IMR-90 (cell line): ENCODE data around the gene RPA3. TPM values are rescaled to one million over a fixed set of nuclear protein-coding genes. Genes with fewer than 3 reads are reported as not detected.

Experiments
- ATAC-seq: fragments of 200-7000 bp; cut with Tn5 transposase; 2 replicates; pipeline ENCODE4 v1.9.1; 2020; ENCODE audit warnings: low read depth, mild to moderate bottlenecking, moderate library complexity
- BruUV-seq: library from RNA; stranded (reverse); fragments of 400-500 nt; replicated peaks from 2 replicates; lab custom pipeline; 2021; lab: Mats Ljungman, UMichigan
- CTCF ChIA-PET: fragments of 300-600 bp; formaldehyde crosslinking; extraction: SDS; loops from one replicate; lab custom pipeline; 2021; ENCODE audit warnings: antibody characterized with exemption; lab: Yijun Ruan, JAX
- POLR2A ChIA-PET: fragments of 300-600 bp; sonication (Branson Sonifier 250); formaldehyde crosslinking; loops from one replicate; lab custom pipeline; 2022; ENCODE audit warnings: antibody characterized with exemption; ENCODE audit not compliant: unreplicated experiment; lab: Charles Lee
- DNase-seq: peaks from one replicate; pipeline ENCODE4 v3.0.0; 2013
- H2AFZ ChIP-seq: replicated peaks from 2 replicates; pipeline ENCODE3; 2013; ENCODE audit warnings: low read length, mild to moderate bottlenecking; ENCODE audit not compliant: poor library complexity
- H2AK5ac ChIP-seq: 2 replicates; pipeline ENCODE4 v1.6.1; 2013; ENCODE audit warnings: low read depth, low read length, inconsistent platforms
- H2AK9ac ChIP-seq: replicated peaks from 2 replicates; pipeline ENCODE3; 2013; ENCODE audit warnings: mild to moderate bottlenecking, low read depth, low read length, moderate library complexity; ENCODE audit not compliant: poor library complexity
- H2BK120ac ChIP-seq: 2 replicates; pipeline ENCODE4 v1.6.1; 2013; ENCODE audit warnings: low read depth, low read length, inconsistent platforms
- H2BK15ac ChIP-seq: 3 replicates; pipeline ENCODE4 v1.6.1; 2013; ENCODE audit warnings: low read depth, low read length, inconsistent platforms
- H2BK20ac ChIP-seq: 2 replicates; pipeline ENCODE4 v1.6.1; 2013; ENCODE audit warnings: low read depth, mild to moderate bottlenecking, inconsistent platforms, low read length, moderate library complexity
- H2BK5ac ChIP-seq: 2 replicates; pipeline ENCODE4 v1.6.1; 2013; ENCODE audit warnings: mild to moderate bottlenecking, low read depth, low read length, inconsistent platforms; ENCODE audit not compliant: poor library complexity, severe bottlenecking
- H3K14ac ChIP-seq: replicated peaks from 2 replicates; pipeline ENCODE4 v1.6.1; 2013; ENCODE audit warnings: low read depth, low read length, inconsistent platforms
- H3K18ac ChIP-seq: 2 replicates; pipeline ENCODE4 v1.6.1; 2013; ENCODE audit warnings: low read depth, low read length, control low read depth
- H3K23ac ChIP-seq: 2 replicates; pipeline ENCODE4 v1.6.1; 2013; ENCODE audit warnings: low read depth, low read length, inconsistent platforms
- H3K27ac ChIP-seq: 2 replicates; pipeline ENCODE4 v1.5.1; 2013; ENCODE audit warnings: mild to moderate bottlenecking, control low read depth, low read length; ENCODE audit not compliant: insufficient read depth
- H3K27me3 ChIP-seq: 2 replicates; pipeline ENCODE4 v1.6.1; 2013; ENCODE audit warnings: low read length; ENCODE audit not compliant: control insufficient read depth, insufficient read depth
- H3K36me3 ChIP-seq: 2 replicates; pipeline ENCODE4 v1.6.1; 2013; ENCODE audit warnings: low read length, mixed read lengths; ENCODE audit not compliant: control insufficient read depth, insufficient read depth
- H3K4ac ChIP-seq: 2 replicates; pipeline ENCODE4 v1.6.1; 2013; ENCODE audit warnings: low read depth, low read length, inconsistent platforms
- H3K4me1 ChIP-seq: 2 replicates; pipeline ENCODE4 v1.6.1; 2013; ENCODE audit warnings: low read length, mixed read lengths; ENCODE audit not compliant: control insufficient read depth, insufficient read depth
- H3K4me2 ChIP-seq: 2 replicates; pipeline ENCODE4 v1.6.1; 2013; ENCODE audit warnings: low read depth, mild to moderate bottlenecking, control low read depth, low read length, moderate library complexity
- H3K4me3 ChIP-seq: 2 replicates; pipeline ENCODE4 v1.5.1; 2013; ENCODE audit warnings: low read depth, mild to moderate bottlenecking, control low read depth, low read length, moderate library complexity; ENCODE audit not compliant: insufficient read depth
- H3K56ac ChIP-seq: 2 replicates; pipeline ENCODE4 v1.6.1; 2013; ENCODE audit warnings: low read length, inconsistent platforms; ENCODE audit not compliant: insufficient read depth; ENCODE audit errors: extremely low read depth
- H3K79me1 ChIP-seq, 2 experiments: 2 replicates each; pipeline ENCODE4 v1.6.1; 2013; ENCODE audit warnings: low read length in 2 of 2, inconsistent platforms in 1 of 2, low read depth in 1 of 2
- H3K9ac ChIP-seq: 2 replicates; pipeline ENCODE4 v1.6.1; 2013; ENCODE audit warnings: low read depth, low read length, control low read depth
- H3K9me1 ChIP-seq: 2 replicates; pipeline ENCODE4 v1.6.1; 2013; ENCODE audit warnings: low read length, inconsistent platforms; ENCODE audit not compliant: insufficient read depth
- H3K9me3 ChIP-seq: 2 replicates; pipeline ENCODE4 v1.6.1; 2013; ENCODE audit warnings: low read length; ENCODE audit not compliant: control insufficient read depth, insufficient read depth
- H4K20me1 ChIP-seq: 2 replicates; pipeline ENCODE4 v1.6.1; 2013; ENCODE audit warnings: low read length, inconsistent platforms; ENCODE audit not compliant: insufficient read depth
- H4K5ac ChIP-seq: 2 replicates; pipeline ENCODE4 v1.6.1; 2013; ENCODE audit warnings: mild to moderate bottlenecking, low read depth, low read length, control low read depth
- H4K8ac ChIP-seq, 2 experiments: 2 replicates each; pipeline ENCODE4 v1.6.1; 2013; ENCODE audit warnings: low read depth in 2 of 2, low read length in 2 of 2, control low read depth in 1 of 2, inconsistent platforms in 1 of 2
- H4K91ac ChIP-seq: 2 replicates; pipeline ENCODE4 v1.6.1; 2013; ENCODE audit warnings: low read depth, low read length, inconsistent platforms; ENCODE audit not compliant: insufficient read depth
- MAZ ChIP-seq: IDR thresholded peaks from 2 replicates; pipeline ENCODE4 v1.6.1; 2012; ENCODE audit warnings: low read depth, mild to moderate bottlenecking, low read length, improper control_type of control experiment, moderate library complexity, borderline replicate concordance
- WGBS, 2 experiments: methylation state at CpG; one replicate each; pipeline versions ENCODE4 v1.1.5 to v1.1.7; 2013; ENCODE audit warnings: missing lambda C conversion rate in 2 of 2; ENCODE audit not compliant: insufficient read length in 1 of 2; ENCODE audit errors: extremely low coverage in 2 of 2; 5-methylcytosine and 5-hydroxymethylcytosine counted together
- dilution Hi-C: fragments of 300-500 bp; cut with HindIII; formaldehyde crosslinking; loops from one replicate; pipeline ENCODE4 v1.14.3; 2018; ENCODE audit warnings: low sequenced_read_pairs; ENCODE audit not compliant: unreplicated experiment
- in situ Hi-C: fragments of 300-500 bp; cut with MboI; formaldehyde crosslinking; loops from 3 replicates; pipeline ENCODE4 v1.14.3; 2019; ENCODE audit warnings: low sequenced_read_pairs, inconsistent platforms, mixed read lengths
- intact Hi-C: fragments of 100-400 bp; cut with micrococcal nuclease; formaldehyde crosslinking; loops from 2 replicates; pipeline ENCODE4 v1.10.0; 2022
- polyA plus RNA-seq, 3 experiments: library from polyadenylated mRNA; depleted of rRNA; stranded (reverse); fragments of >200 nt; gene quantifications; 2 replicates each; pipeline ENCODE4 v1.2.3, GENCODE V29; 2012; ENCODE audit warnings: low replicate concordance in 1 of 3
- total RNA-seq: library from RNA; depleted of rRNA; stranded (reverse); fragments of >200 nt; gene quantifications from 2 replicates; pipeline ENCODE4 v1.2.3, GENCODE V29; 2012
- TF ChIP-seq, protein P1 (sequence below): fragments of 150-350 bp; IDR thresholded peaks from 2 replicates; pipeline ENCODE4 v1.6.1; 2017; ENCODE audit warnings: mild to moderate bottlenecking, antibody characterized with exemption, low read length, low read depth

RPA3 gene
- total and polyA plus RNA-seq, 2 of the 4 experiments (the other 2 are of a cell fraction) = 12.7 to 21.1 TPM

DNA sequence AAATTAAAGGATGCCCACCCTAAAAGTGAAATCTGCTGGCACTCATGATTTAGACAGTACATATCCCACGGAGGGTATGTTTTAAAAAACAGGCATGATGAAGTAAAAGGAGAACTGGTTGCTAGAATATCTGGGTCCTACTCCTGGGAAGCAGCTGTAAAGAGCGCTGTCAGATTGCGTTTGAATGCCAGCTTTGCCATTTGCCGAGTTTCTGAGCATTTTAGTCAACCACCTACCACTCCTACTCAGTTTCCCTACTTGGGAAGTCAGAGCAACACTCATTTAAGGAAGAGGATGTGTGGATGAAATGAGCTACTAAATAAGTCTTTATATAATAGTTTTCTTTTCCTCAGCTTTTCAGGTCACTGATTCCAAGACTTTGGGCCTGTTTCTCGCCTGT, 79.0 kb downstream of the RPA3 start:
- Histone ChIP-seq H2BK15ac (no peak overlapping the region), H3K4ac (no peak overlapping the region), H3K9ac (peak overlapping the region; percentile 58; the same call in 1 of the 2 replicates), H3K4me1 (no peaks in the 10 kb centered on the region), H2BK5ac (no peak overlapping the region), H3K36me3 (no peaks in the 10 kb centered on the region), H3K56ac (peak overlapping the region; percentile 18; the same call in 1 of the 2 replicates), H2BK20ac (no peak overlapping the region), H3K14ac (no peak overlapping the region), H3K27me3 (no peaks in the 10 kb centered on the region), H3K27ac (no peak overlapping the region), H3K23ac (0 out of 2 replicates have a peak overlapping the region, but pooled peaks have one; percentile 17), H3K9me3 (no peaks in the 10 kb centered on the region), H4K8ac (peak overlapping the region; percentile 49 to 53; a peak in 2 of 4 replicates), H3K4me3 (peak overlapping the region; percentile 78), H3K9me1 (no peaks in the 10 kb centered on the region; the same call in 1 of the 2 replicates), H3K79me1 (peaks cover 13 to 21% of the 10 kb centered on the region in 2 experiments), H3K4me2 (peak overlapping the region; percentile 56), H2BK120ac (no peak overlapping the region), H4K91ac (no peak overlapping the region), H2AK9ac (no peak overlapping the region), H2AFZ (peak overlapping the region; percentile 96), H4K20me1 (no peaks in the 10 kb centered on the region), H2AK5ac (no peak overlapping the region), H3K18ac (no peak overlapping the region), H4K5ac (peak overlapping the region; percentile 36; the same call in 1 of the 2 replicates)
- ChIA-PET CTCF (no interaction called here), POLR2A (no interaction called here)
- DNase-seq (no peak), ATAC-seq (no peak)
- no CpG with 5 or more reads among the region's 5 CpGs for WGBS, 2 experiments
- dilution Hi-C loops (no loop called here), in situ Hi-C loops (no loop called here), intact Hi-C loops (no loop called here)
- TSS peak; percentile 62 for BruUV-seq
- TF ChIP-seq, protein P1, sequence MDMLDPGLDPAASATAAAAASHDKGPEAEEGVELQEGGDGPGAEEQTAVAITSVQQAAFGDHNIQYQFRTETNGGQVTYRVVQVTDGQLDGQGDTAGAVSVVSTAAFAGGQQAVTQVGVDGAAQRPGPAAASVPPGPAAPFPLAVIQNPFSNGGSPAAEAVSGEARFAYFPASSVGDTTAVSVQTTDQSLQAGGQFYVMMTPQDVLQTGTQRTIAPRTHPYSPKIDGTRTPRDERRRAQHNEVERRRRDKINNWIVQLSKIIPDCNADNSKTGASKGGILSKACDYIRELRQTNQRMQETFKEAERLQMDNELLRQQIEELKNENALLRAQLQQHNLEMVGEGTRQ = no peak
- no peak for TF ChIP-seq MAZ
